ENCODE data around the gene PARP15.

- TF ChIP-seq CTCF (IDR thresholded peaks at IDR 0.05; ENCODE audit: extremely low read depth in 1 of 2, insufficient read depth in 1 of 2, low read depth in 1 of 2, low read length in 2 of 2) = no peak
- TF ChIP-seq EZH2 (IDR thresholded peaks at IDR 0.05; ENCODE audit: borderline replicate concordance, low read depth, low read length, severe bottlenecking) = no peak
- no peak for TF ChIP-seq POLR2AphosphoS5 (IDR thresholded peaks at IDR 0.05; ENCODE audit: insufficient read depth, low read depth, low read length)
- TF ChIP-seq JUN (IDR thresholded peaks at IDR 0.05; ENCODE audit: borderline replicate concordance, insufficient read depth, insufficient read length, low read depth) = no peak
- TF ChIP-seq GATA2 (IDR thresholded peaks at IDR 0.05; ENCODE audit: insufficient read depth, insufficient read length, low read depth, low read length) = no peak
- TF ChIP-seq POLR2A (IDR thresholded peaks at IDR 0.05; ENCODE audit: low read depth, low read length) = no peak
- no peak for TF ChIP-seq FOS (IDR thresholded peaks at IDR 0.05; ENCODE audit: borderline replicate concordance, insufficient read depth, low read length)
Observed at GRCh38 chr3:122577409-122578031, at the start of gene PARP15.

Data from endothelial cell of umbilical vein (primary cell).